Stimulated activated CD8-positive, alpha-beta memory T cell treated with anti-CD3 and anti-CD28 coated beads, Interleukin-4, amount 100 ng/mL, for 1 hour (primary cell): ENCODE measurements around the gene CTAGE4.
"Not testable (repeated sequence)": the region's sequence is repeated elsewhere in the genome, so short reads cannot be mapped to it uniquely, and the experiment has no call there.

Source experiments
- DNase-seq, 2 donors: peaks; one replicate each; pipeline ENCODE4 v3.0.0-alpha.2; 2020; ENCODE audit warnings: low read depth in 2 of 2, low spot score in 1 of 2

CTAGE4 gene

DNA sequence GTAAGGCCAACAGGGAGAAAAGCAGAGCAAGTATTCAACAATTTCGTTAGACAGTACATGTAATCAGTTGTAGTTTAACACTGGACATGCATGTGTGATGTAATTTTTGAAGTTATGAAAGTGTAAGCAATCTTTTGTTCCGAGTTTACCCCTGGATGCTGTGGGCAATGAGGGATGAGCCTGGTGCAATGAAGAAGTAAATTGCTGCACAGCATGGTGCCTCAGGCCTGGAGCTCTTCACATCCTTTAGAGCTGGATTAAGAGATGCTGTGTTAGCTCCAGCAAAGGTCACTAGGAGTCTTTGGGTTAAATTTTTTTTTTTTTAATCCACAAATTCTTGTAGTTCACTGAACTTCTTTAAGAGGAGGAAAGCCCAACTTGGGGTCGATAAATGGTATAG is 19.8 kb downstream of the CTAGE4 start:
- not testable (repeated sequence) for DNase-seq

DNA sequence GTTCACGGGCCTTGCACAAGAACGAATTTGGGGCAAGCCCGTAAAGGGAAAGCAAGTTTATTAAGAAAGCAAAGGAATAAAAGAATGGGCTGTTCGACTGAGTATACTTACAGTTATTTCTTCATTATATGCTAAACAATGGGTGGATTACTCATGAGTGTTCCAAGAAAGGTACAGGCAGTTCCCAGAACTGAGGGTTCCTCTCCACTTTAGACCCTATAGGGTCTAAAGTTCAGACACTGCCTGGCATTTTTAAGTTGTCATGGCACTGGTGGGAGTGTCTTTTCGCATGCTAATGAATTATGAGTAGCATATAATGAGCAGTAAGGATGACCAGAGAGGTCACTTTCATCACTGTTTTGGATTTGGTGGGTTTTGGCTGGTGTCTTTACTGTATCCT is 22.0 kb downstream of the CTAGE4 start:
- not testable (repeated sequence) for DNase-seq

DNA sequence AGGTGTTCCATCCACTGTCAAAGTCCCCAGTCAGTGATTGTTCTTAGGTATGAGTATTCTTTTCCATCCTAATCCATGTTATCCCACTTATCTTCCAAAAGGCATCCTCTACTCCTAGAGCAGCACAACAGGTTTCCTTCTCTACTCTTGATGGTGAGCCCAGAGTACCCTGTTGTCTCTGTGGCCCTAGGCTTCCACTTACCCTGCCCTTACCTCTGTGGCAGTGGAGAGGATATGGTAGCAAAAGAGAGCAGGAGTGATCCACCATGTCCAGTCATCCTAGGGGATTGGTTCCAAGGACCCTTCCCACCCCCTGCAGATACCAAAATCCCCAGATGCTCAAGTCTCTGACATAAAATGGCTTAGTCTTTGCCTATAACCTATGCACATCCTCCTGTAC is 33.9 kb downstream of the CTAGE4 start:
- not testable (repeated sequence) for DNase-seq

DNA sequence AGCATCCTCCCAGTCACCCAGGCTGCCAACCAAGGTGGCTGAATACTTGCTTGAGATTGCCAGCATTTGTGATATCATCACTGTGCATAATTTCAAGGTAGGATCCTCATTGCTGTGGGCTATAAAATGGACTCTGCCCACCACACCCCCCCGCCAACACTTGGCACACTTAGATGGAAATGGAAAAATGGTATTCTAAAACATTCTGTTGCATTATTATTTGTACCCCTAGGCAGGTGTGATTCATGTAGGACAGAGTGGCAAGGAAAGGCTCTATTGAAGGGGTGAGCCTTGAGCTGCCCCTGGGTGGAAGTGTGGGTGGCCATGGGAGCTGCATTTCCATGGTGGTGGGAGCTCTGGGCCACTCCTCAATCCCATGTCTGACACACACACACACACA is 35.3 kb downstream of the CTAGE4 start:
- not testable (repeated sequence) for DNase-seq

DNA sequence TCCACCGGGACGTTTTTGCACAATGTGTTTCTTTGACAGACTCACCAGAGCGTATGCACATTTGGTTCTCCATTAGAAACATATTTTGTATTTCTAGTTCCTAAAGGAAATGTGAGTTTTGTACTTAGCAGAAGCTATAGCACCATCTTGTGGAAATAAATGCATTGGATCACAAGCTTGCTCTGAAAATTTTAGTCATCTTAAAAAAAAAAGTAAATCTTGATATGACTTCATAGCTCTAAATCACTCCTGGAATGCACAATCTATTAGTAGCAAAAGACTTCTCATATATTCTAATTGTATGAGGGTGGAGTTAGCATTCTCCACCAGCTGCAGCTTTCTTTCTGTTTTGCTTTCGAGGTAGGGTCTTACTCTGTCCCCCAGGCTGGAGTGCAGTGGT is 35.9 kb downstream of the CTAGE4 start:
- DNase-seq: not testable (repeated sequence)

DNA sequence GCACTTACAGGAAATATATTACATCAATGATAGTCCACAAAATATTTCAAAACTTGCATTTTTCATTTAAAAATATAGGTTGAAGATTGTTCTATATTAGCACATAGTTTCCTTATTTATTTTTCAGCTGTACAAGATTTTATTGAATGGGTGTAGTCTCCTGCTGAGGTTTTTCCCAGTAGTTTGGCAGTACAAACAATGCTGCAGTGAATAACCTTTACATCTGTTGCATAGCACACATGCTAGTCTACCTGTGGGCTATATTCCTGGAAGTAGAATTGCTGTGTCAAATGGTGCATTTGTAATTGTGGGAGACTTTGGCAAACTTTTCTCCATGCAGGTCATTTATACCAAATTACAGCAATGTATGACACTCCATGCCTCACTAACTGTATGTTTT is 37.3 kb downstream of the CTAGE4 start:
- not testable (repeated sequence) for DNase-seq

DNA sequence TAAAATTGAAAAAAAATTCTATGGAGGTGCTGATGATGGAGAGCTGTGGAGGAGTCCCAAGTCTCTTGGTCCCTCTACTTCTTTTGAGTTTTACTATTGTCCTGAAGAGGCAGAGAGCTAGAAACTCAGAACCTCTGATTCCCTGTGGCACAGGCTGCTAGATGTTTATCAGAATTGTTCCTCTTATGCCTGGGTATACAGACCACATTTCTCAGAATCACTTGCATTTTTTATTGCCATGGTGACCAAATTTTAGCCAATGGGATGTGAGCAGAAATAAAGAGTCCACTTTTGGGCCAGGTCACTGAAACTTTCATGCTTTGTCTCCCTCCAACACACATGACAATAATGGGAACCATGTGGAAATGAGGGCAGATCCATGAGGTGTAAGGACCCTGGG is 40.4 kb downstream of the CTAGE4 start:
- DNase-seq: not testable (repeated sequence)

DNA sequence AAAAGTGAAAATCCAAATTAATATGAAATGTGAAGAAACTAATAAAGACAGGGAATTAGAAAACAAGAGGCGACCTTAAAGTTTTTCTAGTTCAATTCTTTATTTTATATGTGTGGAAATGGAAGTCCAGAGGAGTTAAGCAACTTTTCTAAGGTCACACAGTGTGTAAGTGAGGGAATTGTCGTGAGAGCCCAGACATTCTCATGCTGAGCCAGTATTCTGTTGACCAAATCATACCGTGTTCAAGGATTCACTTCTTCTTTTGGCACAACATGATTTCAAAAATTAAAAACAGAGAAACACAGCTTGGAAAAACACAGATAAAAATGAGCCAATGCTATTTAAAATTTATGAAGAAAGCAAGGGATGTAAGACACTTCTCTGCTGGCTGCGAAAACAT is 43.6 kb downstream of the CTAGE4 start:
- not testable (repeated sequence) for DNase-seq

DNA sequence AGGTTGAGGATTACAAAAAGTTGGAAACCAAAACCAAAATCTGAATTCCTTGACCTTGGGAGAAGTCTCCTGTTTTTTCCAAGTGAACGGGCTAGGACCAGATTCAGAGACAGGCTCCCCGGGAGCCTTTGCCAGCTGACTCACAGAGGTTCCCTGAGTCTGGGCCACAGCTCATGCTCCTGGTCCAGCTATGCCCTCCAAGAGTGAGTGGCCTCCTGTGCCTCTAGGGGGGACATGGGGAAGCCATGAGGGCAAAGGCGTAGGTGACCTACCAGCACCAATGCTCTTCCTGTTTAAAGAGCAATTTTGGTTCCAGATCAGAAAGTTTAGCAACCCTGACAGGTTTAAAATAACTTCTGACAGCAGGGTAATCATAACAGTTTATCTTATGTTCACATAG is 45.5 kb downstream of the CTAGE4 start:
- not testable (repeated sequence) for DNase-seq

DNA sequence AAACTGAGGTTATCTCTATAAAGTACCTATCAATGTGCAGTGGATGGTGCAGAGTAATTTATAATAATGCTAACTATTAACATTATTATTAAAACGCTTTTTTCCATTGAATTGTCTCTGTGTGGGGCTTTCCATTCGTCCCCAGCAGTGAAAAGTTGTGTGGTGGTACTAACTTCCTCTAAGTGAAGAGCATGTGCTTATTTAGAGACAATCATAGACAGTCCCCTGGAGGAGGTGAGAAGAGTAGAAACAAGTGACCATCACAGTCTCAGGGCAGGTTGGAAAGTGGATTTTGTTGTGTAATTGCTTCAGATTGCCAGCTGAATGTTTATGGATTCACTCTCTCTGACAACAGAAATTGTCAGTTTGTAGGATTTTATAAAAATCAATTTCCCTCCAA is 47.8 kb downstream of the CTAGE4 start:
- DNase-seq: not testable (repeated sequence)

DNA sequence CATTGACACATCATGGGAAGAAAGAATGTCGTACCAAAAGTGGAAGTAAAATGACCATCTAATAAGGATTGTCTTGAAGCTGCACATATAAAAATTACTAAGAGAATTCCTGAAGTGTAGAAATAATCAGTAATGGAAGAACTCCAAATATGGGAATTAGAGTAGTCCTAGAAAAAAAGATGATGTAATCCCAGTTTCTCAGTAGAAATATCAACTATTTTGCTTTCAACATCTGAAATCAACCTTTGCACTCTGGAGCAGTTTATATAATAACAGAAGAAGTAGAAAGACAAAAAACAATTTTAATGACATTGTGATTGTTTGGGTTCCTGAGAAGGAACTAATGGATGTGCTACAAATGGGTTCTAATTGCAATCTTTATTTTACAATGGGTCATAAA is 49.8 kb downstream of the CTAGE4 start:
- DNase-seq: not testable (repeated sequence)
